AG09309 (cell line): ENCODE data around the gene TBC1D14.
"Not testable (repeated sequence)": the region's sequence is repeated elsewhere in the genome, so short reads cannot be mapped to it uniquely, and the experiment has no call there.

ENCODE experiments used
- DNase-seq: peaks from one replicate; pipeline ENCODE4 v3.0.0-alpha.2; 2010; ENCODE audit warnings: low read depth
- H3K4me3 ChIP-seq: 2 replicates; pipeline ENCODE4 v1.5.1; 2011; ENCODE audit warnings: mild to moderate bottlenecking, low read depth, low read length, moderate library complexity; ENCODE audit not compliant: control insufficient read depth
- CTCF ChIP-seq: IDR thresholded peaks from 2 replicates; pipeline ENCODE4 v1.5.1; 2011; ENCODE audit warnings: mild to moderate bottlenecking, low read depth, low read length, inconsistent platforms; ENCODE audit not compliant: insufficient read depth, control insufficient read depth; ENCODE audit errors: missing control alignments

TBC1D14 gene

GRCh38 chr4:7073526-7074390, 164.1 kb downstream of the TBC1D14 start:
- TF ChIP-seq CTCF = no peak
- H3K4me3 ChIP-seq = no peak overlapping the region
- no peak for DNase-seq

DNA sequence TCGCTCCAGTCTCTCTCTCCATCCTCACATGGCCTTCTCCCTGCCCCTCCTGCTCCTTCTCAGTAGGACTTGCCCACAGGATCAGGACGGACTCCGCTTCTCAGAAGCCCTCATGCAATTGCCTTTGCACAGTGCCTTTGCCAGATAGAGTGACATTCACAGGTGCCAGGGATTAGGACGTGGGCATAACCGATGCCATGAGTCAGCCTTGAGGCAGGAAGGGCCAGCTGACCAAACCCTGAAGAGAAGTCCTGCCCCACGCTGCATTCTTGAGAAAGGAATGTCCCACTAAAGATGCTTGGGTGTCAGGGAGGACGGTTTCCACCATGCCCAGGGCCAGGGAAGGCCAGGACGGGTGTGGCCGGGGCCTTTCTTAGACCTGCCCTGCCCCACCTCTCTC, 164.8 kb downstream of the TBC1D14 start:
- no peak overlapping the region for H3K4me3 ChIP-seq
- no peak for DNase-seq
- no peak for TF ChIP-seq CTCF

- DNase-seq = no peak
- TF ChIP-seq CTCF = no peak
- no peak overlapping the region for H3K4me3 ChIP-seq
Measured at GRCh38 chr4:7075962-7076695, 166.5 kb downstream of the TBC1D14 start.

DNA sequence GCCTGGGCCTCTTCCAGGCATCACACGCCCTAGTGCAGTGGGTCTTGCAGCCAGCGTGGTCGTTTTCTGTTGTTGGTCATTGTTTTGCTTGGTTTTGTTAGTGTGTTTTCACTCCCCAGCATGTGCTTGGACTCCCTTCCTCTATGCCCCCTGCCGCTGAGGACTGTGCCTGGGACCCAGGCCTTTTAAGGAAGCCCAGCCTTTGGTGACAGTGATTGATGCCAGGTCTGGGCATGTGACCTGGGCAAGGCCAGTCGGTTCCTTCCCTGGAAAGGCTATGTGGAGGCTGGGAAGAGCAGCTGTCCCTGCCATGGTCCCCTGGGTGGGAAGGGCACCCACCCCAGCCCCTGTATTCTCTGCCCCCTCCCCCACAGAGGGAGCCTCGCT, 167.1 kb downstream of the TBC1D14 start:
- no peak for DNase-seq
- no peak overlapping the region for H3K4me3 ChIP-seq
- no peak for TF ChIP-seq CTCF

DNA sequence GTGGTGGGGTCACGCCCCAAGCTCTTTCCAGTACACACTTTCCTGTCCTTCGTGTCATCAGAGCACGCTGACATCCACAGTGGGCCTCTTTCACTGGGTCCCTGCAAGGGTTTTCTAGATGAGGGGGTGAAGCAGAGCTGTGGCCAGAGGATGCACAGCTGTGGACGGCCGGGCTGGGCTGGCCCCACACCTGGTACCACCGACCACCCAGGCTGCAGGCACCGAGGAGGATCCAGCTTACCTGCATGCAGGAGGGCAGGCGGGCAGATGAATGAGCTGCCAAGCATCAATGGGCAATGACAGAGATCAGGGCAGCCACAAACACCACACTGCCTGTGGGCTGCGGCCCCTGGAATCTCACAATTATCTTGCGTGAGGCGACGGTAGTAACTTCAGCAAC, 167.7 kb downstream of the TBC1D14 start:
- no peak for TF ChIP-seq CTCF
- H3K4me3 ChIP-seq = no peak overlapping the region
- DNase-seq = no peak

- no peak for TF ChIP-seq CTCF
- DNase-seq = no peak
- no peak overlapping the region for H3K4me3 ChIP-seq
Measured at GRCh38 chr4:7078025-7078424, 168.4 kb downstream of the TBC1D14 start.

- not testable (repeated sequence) for H3K4me3 ChIP-seq
Measured at GRCh38 chr4:7079483-7079882, 169.9 kb downstream of the TBC1D14 start.

DNA sequence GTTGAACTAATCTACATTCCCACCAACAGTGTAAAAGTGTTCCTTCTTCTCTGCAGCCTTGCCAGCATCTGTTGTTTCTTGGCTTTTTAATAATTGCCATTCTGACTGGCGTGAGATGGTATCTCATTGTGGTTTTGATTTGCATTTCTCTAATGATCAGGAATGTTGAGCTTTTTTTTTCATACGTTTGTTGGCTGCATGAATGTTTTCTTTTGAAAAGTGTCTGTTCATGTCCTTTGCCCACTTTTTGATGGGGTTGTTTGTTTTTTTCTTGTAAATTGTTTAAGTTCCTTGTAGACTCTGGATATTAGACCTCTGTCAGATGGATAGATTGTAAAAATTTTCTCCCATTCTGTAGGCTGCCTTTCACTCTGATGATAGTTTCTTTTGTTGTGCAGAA, 170.3 kb downstream of the TBC1D14 start:
- DNase-seq, H3K4me3 ChIP-seq: not testable (repeated sequence)

More at GRCh38 chr4:7079483-7079882, 169.9 kb downstream of the TBC1D14 start:
- DNase-seq = not testable (repeated sequence)
